H9 (cell line): ENCODE results near the gene CCDC30. TPM values are rescaled to one million over a fixed set of nuclear protein-coding genes. Genes with fewer than 3 reads are reported as not detected.

Experiments used
- DNase-seq: peaks from one replicate; pipeline ENCODE4 v3.0.0-alpha.2; 2017
- H2AFZ ChIP-seq: one replicate; pipeline ENCODE4 v1.6.1; 2013; ENCODE audit warnings: mild to moderate bottlenecking, low read length, control low read depth, moderate library complexity
- H2AK5ac ChIP-seq: 2 replicates; pipeline ENCODE4 v1.6.1; 2013; ENCODE audit warnings: low read length, control low read depth, mixed read lengths; ENCODE audit not compliant: insufficient read length
- H2BK120ac ChIP-seq: one replicate; pipeline ENCODE4 v1.6.1; 2013; ENCODE audit warnings: low read depth, mild to moderate bottlenecking, low read length, control low read depth, inconsistent platforms; ENCODE audit not compliant: poor library complexity, severe bottlenecking
- H2BK12ac ChIP-seq: 2 replicates; pipeline ENCODE4 v1.6.1; 2013; ENCODE audit warnings: low read length, control low read depth, mixed read lengths, low read depth; ENCODE audit not compliant: insufficient read length
- H2BK15ac ChIP-seq: 2 replicates; pipeline ENCODE4 v1.6.1; 2013; ENCODE audit warnings: low read depth, low read length, control low read depth
- H2BK20ac ChIP-seq: one replicate; pipeline ENCODE4 v1.6.1; 2013; ENCODE audit warnings: low read depth, mild to moderate bottlenecking, low read length, control low read depth, inconsistent platforms; ENCODE audit not compliant: poor library complexity, severe bottlenecking
- H2BK5ac ChIP-seq: 2 replicates; pipeline ENCODE4 v1.6.1; 2013; ENCODE audit warnings: low read length, control low read depth, mixed read lengths; ENCODE audit not compliant: insufficient read length
- H3K14ac ChIP-seq: 2 replicates; pipeline ENCODE4 v1.6.1; 2013; ENCODE audit warnings: low read length, control low read depth; ENCODE audit not compliant: insufficient read depth
- H3K18ac ChIP-seq: 2 replicates; pipeline ENCODE4 v1.6.1; 2013; ENCODE audit warnings: low read depth, mild to moderate bottlenecking, mixed read lengths, low read length, control low read depth; ENCODE audit not compliant: insufficient read length
- H3K23ac ChIP-seq: 2 replicates; pipeline ENCODE4 v1.6.1; 2013; ENCODE audit warnings: low read length, control low read depth, mixed read lengths, low read depth; ENCODE audit not compliant: insufficient read length
- H3K23me2 ChIP-seq: 2 replicates; pipeline ENCODE4 v1.6.1; 2013; ENCODE audit warnings: low read depth, mild to moderate bottlenecking, mixed read lengths, low read length, control low read depth; ENCODE audit not compliant: insufficient read length, poor library complexity, severe bottlenecking
- H3K27ac ChIP-seq: 2 replicates; pipeline ENCODE4 v1.5.1; 2013; ENCODE audit warnings: low read length, control low read depth, mixed read lengths, low read depth; ENCODE audit not compliant: insufficient read length
- H3K27me3 ChIP-seq: 2 replicates; pipeline ENCODE4 v1.6.1; 2013; ENCODE audit warnings: low read length, control low read depth, inconsistent platforms; ENCODE audit not compliant: insufficient read depth
- H3K4ac ChIP-seq: 2 replicates; pipeline ENCODE4 v1.6.1; 2013; ENCODE audit warnings: low read depth, mild to moderate bottlenecking, control low read depth, inconsistent platforms, low read length, moderate library complexity
- H3K4me1 ChIP-seq: 2 replicates; pipeline ENCODE4 v1.6.1; 2013; ENCODE audit warnings: low read length, control low read depth, inconsistent platforms; ENCODE audit not compliant: insufficient read depth
- H3K4me2 ChIP-seq: 2 replicates; pipeline ENCODE4 v1.6.1; 2013; ENCODE audit warnings: low read length, control low read depth, mixed read lengths; ENCODE audit not compliant: insufficient read length, insufficient read depth
- H3K56ac ChIP-seq: 2 replicates; pipeline ENCODE4 v1.6.1; 2013; ENCODE audit warnings: low read depth, mild to moderate bottlenecking, mixed read lengths, low read length, control low read depth; ENCODE audit not compliant: insufficient read length
- H3K79me1 ChIP-seq: 2 replicates; pipeline ENCODE4 v1.6.1; 2013; ENCODE audit warnings: low read depth, mild to moderate bottlenecking, moderate library complexity, low read length, control low read depth, inconsistent platforms; ENCODE audit not compliant: insufficient read depth, poor library complexity, severe bottlenecking
- H3K79me2 ChIP-seq: 2 replicates; pipeline ENCODE4 v1.6.1; 2013; ENCODE audit warnings: low read length, control low read depth, inconsistent platforms; ENCODE audit not compliant: insufficient read depth
- H3K9ac ChIP-seq: 2 replicates; pipeline ENCODE4 v1.6.1; 2013; ENCODE audit warnings: low read length, control low read depth, mixed read lengths; ENCODE audit not compliant: insufficient read length; ENCODE audit errors: extremely low read depth
- H3K9me3 ChIP-seq: one replicate; pipeline ENCODE4 v1.6.1; 2013; ENCODE audit warnings: low read depth, low read length, inconsistent platforms; ENCODE audit not compliant: control insufficient read depth
- H3T11ph ChIP-seq: one replicate; pipeline ENCODE4 v1.6.1; 2013; ENCODE audit warnings: mild to moderate bottlenecking, low read length, control low read depth, inconsistent platforms
- H4K20me1 ChIP-seq: one replicate; pipeline ENCODE4 v1.6.1; 2013; ENCODE audit not compliant: control insufficient read depth, insufficient read length, insufficient read depth
- H4K5ac ChIP-seq: 2 replicates; pipeline ENCODE4 v1.6.1; 2013; ENCODE audit warnings: low read depth, mild to moderate bottlenecking, mixed read lengths, low read length, control low read depth; ENCODE audit not compliant: insufficient read length
- H4K8ac ChIP-seq: replicated peaks from 2 replicates; pipeline ENCODE4 v1.6.1; 2013; ENCODE audit warnings: low read length, control low read depth, mixed read lengths, low read depth; ENCODE audit not compliant: insufficient read length
- H4K91ac ChIP-seq: 2 replicates; pipeline ENCODE4 v1.6.1; 2013; ENCODE audit warnings: low read depth, mild to moderate bottlenecking, moderate library complexity, mixed read lengths, low read length, control low read depth; ENCODE audit not compliant: insufficient read length
- H3K27ac Mint-ChIP-seq, 3 experiments: 2 replicates in 2 of 3; 3 replicates in 1 of 3; pipeline ENCODE4 v1.8.0; 2020 to 2021; ENCODE audit warnings: mixed read lengths in 3 of 3, mild to moderate bottlenecking in 1 of 3, moderate library complexity in 1 of 3
- H3K27me3 Mint-ChIP-seq: 2 replicates; pipeline ENCODE4 v1.8.0; 2021; ENCODE audit warnings: low read depth, mild to moderate bottlenecking, moderate library complexity, mixed read lengths
- H3K36me3 Mint-ChIP-seq, 3 experiments: 2 replicates in 2 of 3; 3 replicates in 1 of 3; pipeline ENCODE4 v1.8.0; 2020 to 2021; ENCODE audit warnings: low read depth in 3 of 3, mixed read lengths in 3 of 3; ENCODE audit not compliant: insufficient read depth in 1 of 3
- H3K4me1 Mint-ChIP-seq, 2 experiments: 2 replicates each; pipeline ENCODE4 v1.8.0; 2020; ENCODE audit warnings: mixed read lengths in 2 of 2
- H3K4me3 Mint-ChIP-seq, 2 experiments: 2 replicates in 1 of 2; 3 replicates in 1 of 2; pipeline ENCODE4 v1.8.0; 2020 to 2021; ENCODE audit warnings: mild to moderate bottlenecking in 2 of 2, mixed read lengths in 2 of 2, moderate library complexity in 1 of 2
- H3K9me3 Mint-ChIP-seq, 2 experiments: 2 replicates in 1 of 2; 3 replicates in 1 of 2; pipeline ENCODE4 v1.8.0; 2020; ENCODE audit warnings: mild to moderate bottlenecking in 2 of 2, mixed read lengths in 2 of 2, moderate library complexity in 1 of 2
- WGBS: extraction: QIAGEN DNeasy Blood & Tissue Kit; methylation state at CpG from one replicate; pipeline ENCODE4 v1.1.7; 2013; ENCODE audit warnings: missing lambda C conversion rate, low lambda C conversion rate, mixed read lengths; ENCODE audit not compliant: insufficient read length; ENCODE audit errors: extremely low coverage; 5-methylcytosine and 5-hydroxymethylcytosine counted together
- total RNA-seq: library from RNA; stranded (reverse); gene quantifications from 2 replicates; pipeline ENCODE4 v1.2.1, GENCODE V29; 2021
- TF ChIP-seq, protein P1 (sequence below): fragments of 200-600 bp; sonication (generic); conservative IDR thresholded peaks from 3 replicates; pipeline ENCODE4 v1.8.0; 2021; ENCODE audit warnings: antibody characterized with exemption, mild to moderate bottlenecking

CCDC30 gene
- total RNA-seq, 1 experiment from 2014 or later: 1.8 TPM

DNA sequence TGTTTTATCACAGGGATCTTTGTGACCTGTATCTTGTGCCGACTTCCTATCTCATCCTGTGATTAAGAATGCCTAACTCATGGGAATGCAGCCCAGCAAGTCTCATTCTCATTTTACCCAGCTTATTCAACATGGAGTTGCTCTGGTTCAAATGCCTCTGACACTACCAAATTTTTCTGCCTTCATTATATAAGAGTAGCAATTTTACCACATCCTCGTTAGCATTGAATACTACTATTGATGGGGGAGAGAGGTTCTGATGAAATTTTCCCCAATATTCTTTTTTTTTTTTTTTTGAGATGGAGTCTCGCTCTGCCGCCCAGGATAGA, 150.7 kb downstream of the CCDC30 start:
- Histone ChIP-seq H2BK15ac (no peak overlapping the region), H3K79me1 (no peaks in the 10 kb centered on the region), H3K9ac (no peak overlapping the region), H2BK5ac (no peak overlapping the region), H4K5ac (no peak overlapping the region), H3K27ac (no peak overlapping the region), H3K27me3 (no peaks in the 10 kb centered on the region; the same call in 1 of the 2 replicates), H3K4me2 (no peak overlapping the region), H4K8ac (no peak overlapping the region), H3K4ac (no peak overlapping the region), H2BK12ac (no peak overlapping the region), H2AFZ (no peak overlapping the region), H3K9me3 (no peaks in the 10 kb centered on the region), H2BK20ac (no peak overlapping the region), H4K91ac (no peak overlapping the region), H2AK5ac (no peak overlapping the region), H3K56ac (no peak overlapping the region), H3K23me2 (no peaks in the 10 kb centered on the region), H2BK120ac (no peak overlapping the region), H3K79me2 (no peaks in the 10 kb centered on the region), H3K4me1 (no peaks in the 10 kb centered on the region), H3K23ac (no peak overlapping the region), H4K20me1 (no peaks in the 10 kb centered on the region), H3K18ac (no peak overlapping the region), H3K14ac (no peak overlapping the region), H3T11ph (no peak overlapping the region)
- no peaks in the 10 kb centered on the region for H3K27me3 Mint-ChIP-seq
- DNase-seq: no peak
- WGBS: no CpG with 5 or more reads among the region's 4 CpGs
- H3K9me3 Mint-ChIP-seq: no peaks in the 10 kb centered on the region
- peaks cover 0 to 5% of the 10 kb centered on the region in 2 experiments; a peak in 2 of 4 replicates for H3K4me1 Mint-ChIP-seq
- H3K36me3 Mint-ChIP-seq: no peaks in the 10 kb centered on the region
- no peak overlapping the region for H3K27ac Mint-ChIP-seq
- no peak overlapping the region for H3K4me3 Mint-ChIP-seq
- TF ChIP-seq, protein P1, sequence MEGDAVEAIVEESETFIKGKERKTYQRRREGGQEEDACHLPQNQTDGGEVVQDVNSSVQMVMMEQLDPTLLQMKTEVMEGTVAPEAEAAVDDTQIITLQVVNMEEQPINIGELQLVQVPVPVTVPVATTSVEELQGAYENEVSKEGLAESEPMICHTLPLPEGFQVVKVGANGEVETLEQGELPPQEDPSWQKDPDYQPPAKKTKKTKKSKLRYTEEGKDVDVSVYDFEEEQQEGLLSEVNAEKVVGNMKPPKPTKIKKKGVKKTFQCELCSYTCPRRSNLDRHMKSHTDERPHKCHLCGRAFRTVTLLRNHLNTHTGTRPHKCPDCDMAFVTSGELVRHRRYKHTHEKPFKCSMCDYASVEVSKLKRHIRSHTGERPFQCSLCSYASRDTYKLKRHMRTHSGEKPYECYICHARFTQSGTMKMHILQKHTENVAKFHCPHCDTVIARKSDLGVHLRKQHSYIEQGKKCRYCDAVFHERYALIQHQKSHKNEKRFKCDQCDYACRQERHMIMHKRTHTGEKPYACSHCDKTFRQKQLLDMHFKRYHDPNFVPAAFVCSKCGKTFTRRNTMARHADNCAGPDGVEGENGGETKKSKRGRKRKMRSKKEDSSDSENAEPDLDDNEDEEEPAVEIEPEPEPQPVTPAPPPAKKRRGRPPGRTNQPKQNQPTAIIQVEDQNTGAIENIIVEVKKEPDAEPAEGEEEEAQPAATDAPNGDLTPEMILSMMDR: no peak
